ENCODE data around the gene SOWAHA. TPM values are rescaled to one million over a fixed set of nuclear protein-coding genes. Genes with fewer than 3 reads are reported as not detected.

Gene SOWAHA
- polyA plus RNA-seq, 2 of the 4 experiments (the other 2 are of a cell fraction), result 0.06 to 0.10 TPM

- no peak for TF ChIP-seq CBX2 (IDR thresholded peaks at IDR 0.05; ENCODE audit: borderline replicate concordance, low read depth)
- TF ChIP-seq HOXB5 (CRISPR knock-in tag; IDR thresholded peaks at IDR 0.05), result no peak
- TF ChIP-seq ZSCAN20 (CRISPR knock-in tag; IDR thresholded peaks at IDR 0.05), result no peak
- no peak for TF ChIP-seq CTCF (IDR thresholded peaks at IDR 0.05)
- TF ChIP-seq BCL3 (IDR thresholded peaks at IDR 0.05), result no peak
- no peak for TF ChIP-seq HMGXB4 (CRISPR knock-in tag; IDR thresholded peaks at IDR 0.05; ENCODE audit: borderline replicate concordance)
- TF ChIP-seq POLR2AphosphoS2 (conservative IDR thresholded peaks at IDR 0.05; ENCODE audit: low read length), result no peak
- TF ChIP-seq RCOR1 (IDR thresholded peaks at IDR 0.05; ENCODE audit: low read depth, low read length), result no peak
- no peak for TF ChIP-seq EHF (CRISPR knock-in tag; IDR thresholded peaks at IDR 0.05)
- no peak for TF ChIP-seq CEBPB (IDR thresholded peaks at IDR 0.05)
- TF ChIP-seq JUN (IDR thresholded peaks at IDR 0.05), result no peak
- no peak for TF ChIP-seq ATOH8 (CRISPR knock-in tag; IDR thresholded peaks at IDR 0.05; ENCODE audit: low read depth)
- ATAC-seq (no peak), FAIRE-seq (no peak), DNase-seq (ENCODE audit: low read depth in 1 of 2, low spot score in 1 of 2) (no peak)
- POLR2A ChIA-PET, result no interaction called here
- Histone ChIP-seq H3K4me1 (0 out of 3 replicates have a peak, but pooled peaks cover 3% of the 10 kb centered on the region), H3K4me3 (no peak overlapping the region), H3K27ac (no peak overlapping the region), H3K9me3 (no peaks in the 10 kb centered on the region), H3K4me2 (no peak overlapping the region)
- CTCF ChIA-PET, result interaction anchor here (5.0 to 7.8 kb wide), 4 partner anchors 7 to 290 kb away, joined by 46 to 87 read pairs (median 73); partner anchors contain the start of genes CCNI2 and SHROOM1
Observed at GRCh38 chr5:132816554-132816953, 3.5 kb downstream of the SOWAHA start.

- WGBS (ENCODE audit: missing lambda C conversion rate), result 23% methylated on average over 1 of the region's 1 CpG
- 0 out of 3 replicates have a peak, but pooled peaks cover 3% of the 10 kb centered on the region for H3K4me1 ChIP-seq
- H3K27ac ChIP-seq, result no peak overlapping the region
- no peak overlapping the region for H3K4me2 ChIP-seq
- no peak overlapping the region for H3K4me3 ChIP-seq
- TF ChIP-seq CHD2 (IDR thresholded peaks at IDR 0.05; ENCODE audit: low read length, partially characterized antibody) (no peak), RCOR1 (IDR thresholded peaks at IDR 0.05; ENCODE audit: low read depth, low read length) (no peak), HES2 (IDR thresholded peaks at IDR 0.05) (no peak), USF2 (IDR thresholded peaks at IDR 0.05) (no peak), RAD21 (conservative IDR thresholded peaks at IDR 0.05 in 1 of 2, IDR thresholded peaks at IDR 0.05 in 1 of 2) (no peak), PBX3 (IDR thresholded peaks at IDR 0.05) (no peak), BCL3 (IDR thresholded peaks at IDR 0.05) (no peak), MYC (IDR thresholded peaks at IDR 0.05; ENCODE audit: borderline replicate concordance, low read length) (no peak), KDM1A (IDR thresholded peaks at IDR 0.05; ENCODE audit: low read depth) (no peak), HOXB5 (CRISPR knock-in tag; IDR thresholded peaks at IDR 0.05) (no peak), FOXS1 (CRISPR knock-in tag; IDR thresholded peaks at IDR 0.05) (no peak), ESRRA (IDR thresholded peaks at IDR 0.05; ENCODE audit: borderline replicate concordance, low read length) (no peak), CHD4 (IDR thresholded peaks at IDR 0.05; ENCODE audit: borderline replicate concordance) (no peak), TP53 (CRISPR knock-in tag; IDR thresholded peaks at IDR 0.05) (no peak), MAZ (IDR thresholded peaks at IDR 0.05; ENCODE audit: borderline replicate concordance, low read depth, low read length) (no peak), FOSB (CRISPR knock-in tag; IDR thresholded peaks at IDR 0.05) (no peak)
- FAIRE-seq (no peak), DNase-seq (ENCODE audit: low read depth in 1 of 2, low spot score in 1 of 2) (no peak), ATAC-seq (no peak)
- ChIA-PET CTCF (interaction anchor here (1.0 to 7.8 kb wide), 7 partner anchors 8 to 432 kb away, joined by 3 to 87 read pairs (median 46); partner anchors contain the start of genes CCNI2 and SHROOM1), POLR2A (no interaction called here)
- no peaks in the 10 kb centered on the region for H3K9me3 ChIP-seq
Observed at GRCh38 chr5:132817011-132817410, 3.9 kb downstream of the SOWAHA start.
